BLaER1 treated with 17β-estradiol and CSF1 and Interleukin-3, amounts not matched to agents 10 nM and 100 nM (cell line): Measurements from ENCODE around the gene HS6ST1.

Experiments
- H3K27ac ChIP-seq, 11 experiments: shearing (Covaris generic); formaldehyde crosslinking; 2 replicates each; pipeline ENCODE4 v1.8.1; 2022
- H3K27me3 ChIP-seq, 11 experiments: shearing (Covaris generic); formaldehyde crosslinking; 2 replicates each; pipeline ENCODE4 v1.8.1; 2022
- H3K36me3 ChIP-seq, 11 experiments: shearing (Covaris generic); formaldehyde crosslinking; 2 replicates each; pipeline ENCODE4 v1.8.1; 2022
- H3K4me1 ChIP-seq, 10 experiments: shearing (Covaris generic); formaldehyde crosslinking; 2 replicates each; pipeline ENCODE4 v1.8.1; 2022
- H3K4me2 ChIP-seq, 11 experiments: shearing (Covaris generic); formaldehyde crosslinking; 2 replicates each; pipeline ENCODE4 v1.8.1; 2022
- H3K4me3 ChIP-seq, 10 experiments: shearing (Covaris generic); formaldehyde crosslinking; 2 replicates each; pipeline ENCODE4 v1.8.1; 2022
- H3K9ac ChIP-seq, 11 experiments: shearing (Covaris generic); formaldehyde crosslinking; 2 replicates each; pipeline ENCODE4 v1.8.1; 2022
- H3K9me3 ChIP-seq, 11 experiments: shearing (Covaris generic); formaldehyde crosslinking; replicated peaks in 1 of 11; 2 replicates each; pipeline ENCODE4 v1.8.1; 2022
- H4K20me1 ChIP-seq, 11 experiments: shearing (Covaris generic); formaldehyde crosslinking; 2 replicates each; pipeline ENCODE4 v1.8.1; 2022
- Cebpa-rat ChIP-seq, 11 experiments: shearing (Covaris generic); IDR thresholded peaks; 2 replicates each; pipeline ENCODE4 v1.8.1; 2022

HS6ST1 gene

DNA sequence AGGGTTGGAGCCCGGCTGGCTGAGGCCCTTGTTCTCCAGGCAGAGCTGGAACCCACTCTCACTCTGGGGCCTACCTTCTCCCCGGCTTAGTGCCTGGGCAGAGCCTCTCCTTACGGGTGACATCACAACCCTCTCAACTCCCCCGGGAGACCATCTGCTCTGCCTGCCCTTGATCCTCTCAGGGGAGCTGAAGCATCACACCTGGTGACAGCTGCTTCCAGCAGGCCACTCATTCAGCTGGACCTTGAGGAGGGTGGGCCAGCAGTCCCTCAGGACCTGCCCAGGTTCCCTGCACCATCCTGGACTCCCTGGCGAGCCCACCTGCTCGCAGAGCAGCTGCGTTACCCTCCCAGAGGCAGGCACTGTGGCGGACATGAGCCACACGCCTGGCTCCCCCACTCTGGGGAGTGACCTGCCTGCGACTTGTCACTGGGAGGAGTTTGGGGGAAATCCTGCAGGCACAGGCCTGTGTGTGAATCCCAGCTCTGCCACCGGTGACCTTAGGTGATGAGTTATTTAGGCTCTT, 13.1 kb downstream of the HS6ST1 start:
- Histone ChIP-seq H3K27ac (peak overlapping the region in 5 of 11 experiments; percentile 15 to 55 (median 28); a peak in 7 of 22 replicates), H3K4me1 (peaks cover 55 to 100% (median 88%) of the 10 kb centered on the region in 10 experiments), H3K4me2 (peak overlapping the region; percentile 39 to 88 (median 77)), H3K27me3 (no peaks in the 10 kb centered on the region), H3K36me3 (peaks cover 0 to 14% (median 5%) of the 10 kb centered on the region in 11 experiments; a peak in 7 of 22 replicates), H4K20me1 (peaks cover 98 to 100% (median 100%) of the 10 kb centered on the region in 11 experiments), H3K9me3 (no peaks in the 10 kb centered on the region), H3K9ac (peak overlapping the region in 9 of 11 experiments; percentile 13 to 60 (median 33); a peak in 14 of 22 replicates), H3K4me3 (no peak overlapping the region)
- no peak for TF ChIP-seq Cebpa-rat (IDR thresholded peaks at IDR 0.05)

DNA sequence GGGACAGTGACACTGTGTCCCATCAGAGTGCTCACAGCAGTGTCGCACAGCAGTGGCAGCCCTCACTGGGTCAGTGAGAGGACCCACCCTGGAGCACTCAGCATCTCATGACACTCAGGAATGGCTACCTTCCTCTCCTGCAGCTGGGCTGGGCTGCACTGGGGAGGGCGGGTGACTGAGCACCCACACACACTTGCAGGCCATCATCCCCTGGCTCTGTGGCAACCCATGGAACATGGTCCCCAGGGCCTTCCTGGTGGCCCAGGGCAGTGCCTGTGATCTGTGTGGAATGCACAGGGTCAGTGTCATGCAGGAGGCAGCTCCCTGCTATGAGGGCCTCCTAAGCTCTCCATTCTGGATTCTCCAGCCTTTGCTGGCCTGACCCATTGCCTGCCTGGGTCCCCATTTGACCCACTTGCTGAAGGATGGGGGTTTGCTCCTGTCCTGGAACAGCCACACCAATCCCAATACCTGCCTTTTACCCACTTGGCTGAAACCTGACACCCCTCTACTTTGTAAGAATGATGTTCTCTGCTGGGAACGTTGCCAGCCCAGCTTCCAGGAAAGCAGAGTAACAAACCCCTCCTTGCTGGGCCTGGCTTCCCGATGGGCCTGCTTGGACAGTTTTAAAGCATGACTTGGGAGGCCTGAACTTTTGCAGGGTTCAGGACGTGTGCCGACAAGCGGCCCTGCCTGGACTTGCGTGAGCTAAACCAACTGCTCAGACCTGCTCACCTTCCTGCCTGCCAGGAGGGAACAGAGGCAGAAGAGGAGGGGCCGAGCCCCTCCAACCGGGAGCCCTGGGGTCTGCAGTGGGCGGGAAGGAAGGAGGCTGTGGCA, 13.7 kb downstream of the HS6ST1 start:
- H3K27me3 ChIP-seq = no peaks in the 10 kb centered on the region
- H3K4me1 ChIP-seq = peaks cover 55 to 100% (median 93%) of the 10 kb centered on the region in 10 experiments
- H3K9ac ChIP-seq = peak overlapping the region in 8 of 11 experiments; percentile 13 to 60 (median 31); a peak in 13 of 22 replicates
- no peak for TF ChIP-seq Cebpa-rat (IDR thresholded peaks at IDR 0.05)
- peaks cover 0 to 14% (median 4%) of the 10 kb centered on the region in 11 experiments; a peak in 7 of 22 replicates for H3K36me3 ChIP-seq
- peak overlapping the region in 5 of 11 experiments; percentile 15 to 55 (median 28); a peak in 7 of 22 replicates for H3K27ac ChIP-seq
- no peaks in the 10 kb centered on the region for H3K9me3 ChIP-seq
- no peak overlapping the region for H3K4me3 ChIP-seq
- peak overlapping the region; percentile 39 to 88 (median 77) for H3K4me2 ChIP-seq
- peaks cover 97 to 100% (median 100%) of the 10 kb centered on the region in 11 experiments for H4K20me1 ChIP-seq

DNA sequence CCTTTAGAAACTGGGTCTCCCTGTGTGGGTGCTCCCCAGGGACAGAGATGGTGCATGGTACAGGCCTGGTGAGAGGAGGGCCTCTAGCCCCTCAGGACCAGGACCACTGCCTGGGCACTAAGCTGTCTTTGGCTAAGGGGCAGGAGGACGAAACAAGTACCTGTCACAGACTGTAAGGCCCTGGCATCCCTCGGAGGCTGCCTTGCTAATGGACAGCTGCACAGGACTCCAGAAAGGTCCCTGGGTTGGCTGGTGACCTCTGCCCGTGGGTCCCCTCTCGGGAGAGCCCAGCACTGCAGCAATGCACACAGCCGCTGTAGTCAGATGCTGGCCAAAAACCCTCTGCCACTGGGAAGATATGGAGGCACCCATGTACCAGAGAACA, 14.3 kb downstream of the HS6ST1 start:
- Histone ChIP-seq H3K9me3 (peaks cover 0 to 1% (median 0%) of the 10 kb centered on the region in 11 experiments; a peak in 2 of 22 replicates), H3K27me3 (no peaks in the 10 kb centered on the region), H3K4me1 (peaks cover 55 to 100% (median 91%) of the 10 kb centered on the region in 10 experiments), H3K9ac (0 out of 22 replicates have a peak overlapping the region, but pooled peaks of 1 of the 11 experiments have one; percentile 29), H3K4me3 (no peak overlapping the region), H4K20me1 (peaks cover 94 to 100% (median 100%) of the 10 kb centered on the region in 11 experiments), H3K27ac (peak overlapping the region in 2 of 11 experiments; percentile 23 to 39; a peak in 2 of 22 replicates), H3K36me3 (peaks cover 0 to 15% (median 0%) of the 10 kb centered on the region in 11 experiments; a peak in 7 of 22 replicates), H3K4me2 (peak overlapping the region in 9 of 11 experiments; percentile 56 to 88 (median 83); a peak in 17 of 22 replicates)
- TF ChIP-seq Cebpa-rat (IDR thresholded peaks at IDR 0.05) = no peak

DNA sequence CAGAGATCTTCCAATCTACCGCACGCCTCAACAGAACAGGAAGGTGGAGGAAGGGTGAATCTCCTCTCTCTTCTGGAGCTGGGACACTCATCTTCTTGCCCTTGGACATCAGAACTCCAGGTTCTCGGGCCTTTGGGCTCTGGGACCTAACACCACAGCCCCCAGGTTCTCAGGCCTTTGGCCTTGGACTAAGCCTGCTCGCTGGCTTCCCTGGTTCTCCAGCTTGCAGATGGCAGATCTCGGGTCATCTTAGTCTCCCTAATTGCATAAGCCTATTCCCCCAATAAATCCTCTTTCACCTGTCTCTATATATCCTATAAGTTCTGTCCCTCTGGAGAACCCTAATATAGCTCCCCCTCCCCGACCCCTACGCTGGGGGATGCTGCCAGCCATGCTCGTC, 14.8 kb downstream of the HS6ST1 start:
- no peak overlapping the region for H3K4me3 ChIP-seq
- peaks cover 0 to 14% (median 0%) of the 10 kb centered on the region in 11 experiments; a peak in 8 of 22 replicates for H3K36me3 ChIP-seq
- H3K27ac ChIP-seq = no peak overlapping the region
- no peak for TF ChIP-seq Cebpa-rat (IDR thresholded peaks at IDR 0.05)
- H3K4me2 ChIP-seq = peak overlapping the region in 9 of 11 experiments; percentile 56 to 88 (median 83); a peak in 17 of 22 replicates
- peaks cover 54 to 96% (median 87%) of the 10 kb centered on the region in 10 experiments for H3K4me1 ChIP-seq
- peaks cover 0 to 5% (median 0%) of the 10 kb centered on the region in 11 experiments; a peak in 4 of 22 replicates for H3K9me3 ChIP-seq
- H3K27me3 ChIP-seq = no peaks in the 10 kb centered on the region
- no peak overlapping the region for H3K9ac ChIP-seq
- peaks cover 90 to 100% (median 100%) of the 10 kb centered on the region in 11 experiments for H4K20me1 ChIP-seq

DNA sequence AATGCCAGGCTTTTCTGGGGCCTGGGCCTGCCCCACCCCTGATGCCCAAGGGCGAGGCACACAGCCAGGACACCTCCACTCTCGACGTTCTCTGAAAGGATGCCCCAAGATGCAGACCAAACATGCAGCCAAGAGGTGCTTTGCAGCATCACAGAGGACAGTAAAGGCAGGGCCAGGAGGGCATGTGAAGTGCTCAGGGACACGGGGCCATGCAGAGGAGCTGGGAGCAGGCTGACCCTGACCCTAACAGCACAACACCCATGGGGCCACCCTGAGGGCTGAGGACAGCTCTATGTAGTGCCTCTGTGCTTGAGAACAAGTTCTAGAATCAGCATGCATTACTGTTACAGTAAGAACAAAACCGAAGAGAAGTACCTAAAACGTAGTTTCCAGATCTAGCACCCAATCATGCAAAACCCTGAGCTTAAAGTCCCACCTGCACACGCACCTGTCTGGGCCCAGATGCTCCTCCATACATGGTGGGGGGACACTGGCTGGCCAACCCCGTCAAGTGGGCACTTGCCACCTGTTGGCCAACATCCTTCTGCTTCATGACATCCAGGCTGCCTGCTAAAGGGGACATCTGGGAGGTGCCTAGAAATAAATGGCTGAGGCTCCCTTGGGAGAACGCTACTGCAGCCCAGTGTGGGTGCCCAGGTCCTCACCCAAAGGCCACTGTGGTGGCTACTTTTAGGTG, 15.4 kb downstream of the HS6ST1 start:
- Histone ChIP-seq H4K20me1 (peaks cover 84 to 100% (median 96%) of the 10 kb centered on the region in 11 experiments), H3K4me2 (peak overlapping the region; percentile 29 to 88 (median 77); a peak in 21 of 22 replicates), H3K4me1 (peaks cover 47 to 89% (median 81%) of the 10 kb centered on the region in 10 experiments), H3K36me3 (peaks cover 0 to 18% (median 0%) of the 10 kb centered on the region in 11 experiments; a peak in 7 of 22 replicates), H3K9me3 (peaks cover 0 to 10% (median 0%) of the 10 kb centered on the region in 11 experiments; a peak in 6 of 22 replicates), H3K27me3 (no peaks in the 10 kb centered on the region), H3K27ac (peak overlapping the region in 3 of 11 experiments; percentile 4 to 45 (median 36); a peak in 3 of 22 replicates), H3K9ac (peak overlapping the region in 2 of 11 experiments; percentile 37 to 51; a peak in 3 of 22 replicates), H3K4me3 (no peak overlapping the region)
- TF ChIP-seq Cebpa-rat (IDR thresholded peaks at IDR 0.05) = no peak

DNA sequence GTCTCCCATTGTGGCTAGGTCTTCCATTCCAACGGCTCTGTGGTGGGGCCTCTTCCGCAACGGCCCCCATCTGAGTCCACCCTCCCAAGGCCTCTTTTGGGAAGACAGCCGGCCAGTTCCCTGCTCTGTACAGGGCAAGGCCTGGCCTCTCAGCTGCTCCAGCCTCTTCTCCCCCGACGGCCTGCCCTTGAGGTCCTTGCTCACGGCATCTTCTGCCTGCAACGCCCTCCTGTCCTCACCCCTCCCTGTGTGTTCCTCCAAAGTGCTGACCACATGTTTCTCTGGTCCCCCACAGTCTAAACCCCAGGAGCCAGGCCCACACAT, 16.0 kb downstream of the HS6ST1 start:
- Histone ChIP-seq H3K4me1 (peaks cover 42 to 84% (median 76%) of the 10 kb centered on the region in 10 experiments), H3K9ac (peak overlapping the region in 2 of 11 experiments; percentile 37 to 51; a peak in 3 of 22 replicates), H3K9me3 (peaks cover 0 to 14% (median 0%) of the 10 kb centered on the region in 11 experiments; a peak in 6 of 22 replicates), H3K36me3 (peaks cover 0 to 19% (median 0%) of the 10 kb centered on the region in 11 experiments; a peak in 8 of 22 replicates), H3K4me3 (no peak overlapping the region), H3K27me3 (no peaks in the 10 kb centered on the region), H4K20me1 (peaks cover 78 to 100% (median 91%) of the 10 kb centered on the region in 11 experiments), H3K27ac (peak overlapping the region in 4 of 11 experiments; percentile 4 to 45 (median 35); a peak in 4 of 22 replicates), H3K4me2 (peak overlapping the region; percentile 29 to 88 (median 77); a peak in 21 of 22 replicates)
- no peak for TF ChIP-seq Cebpa-rat (IDR thresholded peaks at IDR 0.05)

DNA sequence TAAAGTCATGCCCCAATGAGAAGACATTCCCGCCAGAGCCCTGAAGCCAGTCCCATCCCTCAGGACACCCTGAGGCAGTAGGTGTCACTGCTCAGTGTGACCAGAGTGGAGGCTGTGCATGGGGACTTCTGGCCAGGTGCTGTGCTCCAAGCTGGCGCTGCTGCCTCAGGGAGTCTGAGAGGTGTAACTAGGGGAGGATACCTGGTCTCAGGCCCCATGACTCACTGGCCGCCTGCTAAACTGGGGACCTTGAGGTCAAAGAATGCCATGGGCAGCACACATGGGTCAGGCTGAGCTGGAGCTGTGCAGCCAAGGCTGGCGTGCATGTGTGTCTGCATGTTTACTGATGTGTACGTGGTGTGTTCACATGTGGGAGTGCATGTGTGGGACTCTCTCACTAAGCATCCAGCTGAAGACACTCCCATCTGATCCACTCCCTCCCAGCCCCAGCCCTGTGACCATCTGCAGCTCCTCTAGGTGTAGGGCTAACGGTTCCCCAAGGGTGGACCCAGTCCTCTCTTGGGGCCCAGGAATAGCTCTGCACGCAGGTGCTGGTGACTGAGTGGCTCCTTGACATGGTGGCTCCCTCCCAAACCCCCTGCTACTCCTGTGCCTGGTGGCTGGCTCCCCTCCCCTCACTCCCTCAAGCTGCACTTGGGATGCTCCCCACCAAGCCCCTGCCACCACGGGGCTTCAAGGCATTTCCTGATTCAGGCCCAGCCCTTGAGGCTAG, 16.5 kb downstream of the HS6ST1 start:
- Histone ChIP-seq H3K27ac (peak overlapping the region in 4 of 11 experiments; percentile 4 to 45 (median 35); a peak in 4 of 22 replicates), H3K4me3 (no peak overlapping the region; a peak in 1 of 20 replicates), H3K27me3 (no peaks in the 10 kb centered on the region), H3K36me3 (peaks cover 0 to 24% (median 4%) of the 10 kb centered on the region in 11 experiments; a peak in 8 of 22 replicates), H4K20me1 (peaks cover 73 to 100% (median 86%) of the 10 kb centered on the region in 11 experiments), H3K9ac (peak overlapping the region in 3 of 11 experiments; percentile 36 to 51 (median 37); a peak in 4 of 22 replicates), H3K4me2 (peak overlapping the region; percentile 29 to 88 (median 77); a peak in 20 of 22 replicates), H3K9me3 (peaks cover 0 to 17% (median 0%) of the 10 kb centered on the region in 11 experiments; a peak in 6 of 22 replicates), H3K4me1 (peaks cover 37 to 79% (median 70%) of the 10 kb centered on the region in 10 experiments)
- TF ChIP-seq Cebpa-rat (IDR thresholded peaks at IDR 0.05) = no peak
